Measurements from ENCODE around the gene TRAF1.

Gene TRAF1

GRCh38 chr9:120885958-120886357 is 40.6 kb downstream of the TRAF1 start:
- Histone ChIP-seq H3K4me3 (ENCODE audit: low read depth, low read length, poor library complexity, severe bottlenecking) (no peak overlapping the region), H2AFZ (ENCODE audit: low read length) (no peak overlapping the region), H3K27ac (ENCODE audit: low read depth, low read length, poor library complexity, severe bottlenecking) (peak overlapping the region; percentile 27), H4K20me1 (ENCODE audit: insufficient read depth, low read length) (no peaks in the 10 kb centered on the region), H3K9me3 (ENCODE audit: low read length) (no peaks in the 10 kb centered on the region), H3K4me1 (ENCODE audit: insufficient read depth, low read length, severe bottlenecking) (peaks cover 42% of the 10 kb centered on the region), H3K9me2 (ENCODE audit: low read depth, low read length) (no peaks in the 10 kb centered on the region), H3K79me2 (ENCODE audit: insufficient read depth, low read length) (no peaks in the 10 kb centered on the region), H3K36me3 (ENCODE audit: insufficient read depth, low read length) (no peaks in the 10 kb centered on the region), H3K4me2 (ENCODE audit: low read length) (no peak overlapping the region), H3F3A (ENCODE audit: insufficient read depth, low read length) (no peaks in the 10 kb centered on the region), H3K27me3 (ENCODE audit: insufficient read depth, low read length) (no peaks in the 10 kb centered on the region), H3K9ac (ENCODE audit: low read length) (no peak overlapping the region; the same call in 1 of the 2 replicates)
- no peak for TF ChIP-seq CTCF (IDR thresholded peaks at IDR 0.05; ENCODE audit: low read length)
- TF ChIP-seq EZH2 (IDR thresholded peaks at IDR 0.05; ENCODE audit: borderline replicate concordance, low read length): no peak

- H3K4me1 ChIP-seq (ENCODE audit: insufficient read depth, low read length, severe bottlenecking): peaks cover 37% of the 10 kb centered on the region
Measured at GRCh38 chr9:120885457-120885856, 41.1 kb downstream of the TRAF1 start.

DNA sequence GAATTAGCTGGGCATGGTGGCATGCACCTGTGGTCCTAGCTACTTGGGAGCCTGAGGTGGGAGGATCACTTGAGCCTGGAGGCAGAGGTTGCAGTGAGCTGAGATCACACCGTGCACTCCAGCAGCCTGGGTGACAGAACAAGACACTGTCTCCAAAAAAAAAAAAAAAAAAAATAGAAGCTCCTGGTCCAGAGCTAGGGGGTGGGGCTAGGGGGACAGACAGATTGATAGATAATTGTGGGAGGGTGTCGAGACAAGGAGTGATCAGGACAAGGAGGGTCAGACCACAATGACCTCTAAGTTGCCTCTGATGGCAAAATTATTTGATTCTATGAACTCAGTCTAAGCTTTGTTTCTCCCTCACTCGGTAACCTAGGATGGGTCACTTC is 43.0 kb downstream of the TRAF1 start:
- H3K4me2 ChIP-seq (ENCODE audit: low read length): no peak overlapping the region
- no peaks in the 10 kb centered on the region for H3K79me2 ChIP-seq (ENCODE audit: insufficient read depth, low read length)
- no peak overlapping the region for H2AFZ ChIP-seq (ENCODE audit: low read length)
- H3K4me1 ChIP-seq (ENCODE audit: insufficient read depth, low read length, severe bottlenecking): peaks cover 40% of the 10 kb centered on the region
- no peaks in the 10 kb centered on the region for H3K36me3 ChIP-seq (ENCODE audit: insufficient read depth, low read length)
- H3K4me3 ChIP-seq (ENCODE audit: low read depth, low read length, poor library complexity, severe bottlenecking): no peak overlapping the region
- no peaks in the 10 kb centered on the region for H3K9me3 ChIP-seq (ENCODE audit: low read length)
- TF ChIP-seq EZH2 (IDR thresholded peaks at IDR 0.05; ENCODE audit: borderline replicate concordance, low read length) (no peak), CTCF (IDR thresholded peaks at IDR 0.05; ENCODE audit: low read length) (no peak)
- no peaks in the 10 kb centered on the region for H3F3A ChIP-seq (ENCODE audit: insufficient read depth, low read length)
- H3K9ac ChIP-seq (ENCODE audit: low read length): no peak overlapping the region
- no peaks in the 10 kb centered on the region for H4K20me1 ChIP-seq (ENCODE audit: insufficient read depth, low read length)
- no peaks in the 10 kb centered on the region for H3K9me2 ChIP-seq (ENCODE audit: low read depth, low read length)
- peak overlapping the region; percentile 33 for H3K27ac ChIP-seq (ENCODE audit: low read depth, low read length, poor library complexity, severe bottlenecking)
- no peaks in the 10 kb centered on the region for H3K27me3 ChIP-seq (ENCODE audit: insufficient read depth, low read length)

More at GRCh38 chr9:120885457-120885856, 41.1 kb downstream of the TRAF1 start:
- Histone ChIP-seq H3K9me3 (ENCODE audit: low read length) (no peaks in the 10 kb centered on the region), H3K4me3 (ENCODE audit: low read depth, low read length, poor library complexity, severe bottlenecking) (no peak overlapping the region), H2AFZ (ENCODE audit: low read length) (no peak overlapping the region), H4K20me1 (ENCODE audit: insufficient read depth, low read length) (no peaks in the 10 kb centered on the region), H3K27me3 (ENCODE audit: insufficient read depth, low read length) (no peaks in the 10 kb centered on the region), H3K36me3 (ENCODE audit: insufficient read depth, low read length) (no peaks in the 10 kb centered on the region), H3K9me2 (ENCODE audit: low read depth, low read length) (no peaks in the 10 kb centered on the region), H3K27ac (ENCODE audit: low read depth, low read length, poor library complexity, severe bottlenecking) (peak overlapping the region; percentile 27), H3K9ac (ENCODE audit: low read length) (no peak overlapping the region), H3F3A (ENCODE audit: insufficient read depth, low read length) (no peaks in the 10 kb centered on the region), H3K4me2 (ENCODE audit: low read length) (no peak overlapping the region), H3K79me2 (ENCODE audit: insufficient read depth, low read length) (no peaks in the 10 kb centered on the region)
- TF ChIP-seq CTCF (IDR thresholded peaks at IDR 0.05; ENCODE audit: low read length): no peak
- no peak for TF ChIP-seq EZH2 (IDR thresholded peaks at IDR 0.05; ENCODE audit: borderline replicate concordance, low read length)

All from OCI-LY1 (cell line).